Measurements from ENCODE around the gene EXOC2.

DNA sequence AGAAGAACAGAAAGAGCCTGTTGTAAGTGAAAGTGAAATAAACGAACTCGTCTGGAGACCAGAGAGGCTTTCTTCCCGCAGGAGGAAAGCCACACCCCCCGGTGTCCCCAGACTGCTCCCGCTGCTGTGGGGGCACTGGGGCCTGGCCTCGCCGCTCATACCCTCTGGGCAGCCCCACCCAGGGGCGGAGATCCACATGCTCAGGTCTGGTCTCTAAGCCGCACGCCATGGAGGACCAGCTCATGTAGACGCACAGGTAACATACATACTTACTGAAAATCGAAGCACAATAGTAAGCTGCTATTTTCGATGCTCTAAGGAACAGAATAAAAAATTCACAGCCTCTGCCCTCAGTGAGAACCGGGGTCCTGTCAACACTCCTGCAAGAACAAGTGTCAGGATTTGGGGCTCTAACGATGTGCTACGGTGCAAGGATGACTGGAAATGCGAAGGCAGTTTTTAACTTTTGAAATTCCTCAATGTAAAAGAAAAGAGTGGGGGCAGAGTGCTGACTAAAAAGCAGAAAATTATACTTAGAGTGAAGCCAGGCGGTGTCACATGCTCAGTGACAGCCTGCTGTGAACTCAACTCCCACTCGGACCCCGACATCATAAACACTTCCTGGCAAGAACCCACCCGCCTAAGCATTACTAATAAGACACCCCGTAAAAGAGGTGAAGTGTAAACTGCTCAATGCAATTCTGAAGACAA, 190.9 kb downstream of the EXOC2 start:
- TF ChIP-seq FOXK2 (IDR thresholded peaks at IDR 0.05) (no peak), LEF1 (IDR thresholded peaks at IDR 0.05; ENCODE audit: borderline replicate concordance) (no peak), SUZ12 (IDR thresholded peaks at IDR 0.05) (no peak), ELF4 (IDR thresholded peaks at IDR 0.05) (no peak), FOXM1 (IDR thresholded peaks at IDR 0.05; ENCODE audit: borderline replicate concordance) (no peak), BHLHE40 (IDR thresholded peaks at IDR 0.05; ENCODE audit: borderline replicate concordance) (no peak), SP1 (IDR thresholded peaks at IDR 0.05) (no peak)
